HCT116 (cell line): ENCODE measurements around the gene TMEM156. TPM values are rescaled to one million over a fixed set of nuclear protein-coding genes. Genes with fewer than 3 reads are reported as not detected.

ENCODE experiments used
- ATAC-seq: fragments of 200-7000 bp; cut with Tn5 transposase; 2 replicates; pipeline ENCODE4 v1.9.1; 2020; ENCODE audit warnings: mild to moderate bottlenecking, moderate library complexity
- BruUV-seq: library from RNA; stranded (reverse); fragments of 400-500 nt; replicated peaks from 2 replicates; lab custom pipeline; 2021; lab: Mats Ljungman, UMichigan
- CTCF ChIA-PET: fragments of 300-600 bp; sonication (Branson Sonifier 250); formaldehyde crosslinking; loops from one replicate; lab custom pipeline; 2021; ENCODE audit warnings: antibody characterized with exemption; lab: Charles Lee
- POLR2A ChIA-PET: fragments of 300-600, 350-600 bp; sonication (Branson Sonifier 250); formaldehyde crosslinking; loops from one replicate; lab custom pipeline; 2021; ENCODE audit warnings: antibody characterized with exemption; lab: Charles Lee
- RAD21 ChIA-PET, 2 experiments: fragments of 300-600 bp; sonication (Branson Sonifier 250); formaldehyde crosslinking; loops; one replicate each; lab custom pipeline; 2023; ENCODE audit warnings: low total read pairs in 2 of 2; ENCODE audit not compliant: uncharacterized antibody in 2 of 2, unreplicated experiment in 2 of 2, low non-redundant PET in 1 of 2; lab: Charles Lee
- DNase-seq: peaks from one replicate; pipeline ENCODE4 v3.0.0-alpha.2; 2010; ENCODE audit warnings: low read depth, low spot score
- H2AFZ ChIP-seq: fragments of 200-600 bp; shearing (Covaris generic), sonication (generic); 2 replicates; pipeline ENCODE4 v1.6.1; 2017; ENCODE audit warnings: low read depth, mixed run types, mixed read lengths, antibody characterized with exemption, low read length; ENCODE audit not compliant: poor library complexity, severe bottlenecking
- H3K27ac ChIP-seq: 2 replicates; pipeline ENCODE4 v1.5.1; 2012; ENCODE audit warnings: low read depth, low read length
- H3K27me3 ChIP-seq: fragments of 200-600 bp; sonication (generic); 2 replicates; pipeline ENCODE4 v1.6.1; 2016; ENCODE audit warnings: mixed run types, low read length, mixed read lengths; ENCODE audit not compliant: insufficient read depth
- H3K36me3 ChIP-seq, 2 experiments: fragments of 200-500 bp in 1 of 2; fragments of 200-600 bp in 1 of 2; sonication (Bioruptor generic) in 1 of 2; sonication (generic) in 1 of 2; 2 replicates each; pipeline versions ENCODE4 v1.5.1 to v1.6.1; 2014 to 2016; ENCODE audit warnings: low read length in 2 of 2, inconsistent platforms in 1 of 2, mixed read lengths in 1 of 2, mixed run types in 1 of 2; ENCODE audit not compliant: insufficient read depth in 2 of 2, control insufficient read depth in 1 of 2
- H3K4me1 ChIP-seq, 2 experiments: fragments of 200-600 bp in 1 of 2; sonication (generic) in 1 of 2; 2 replicates each; pipeline versions ENCODE4 v1.5.1 to v1.6.1; 2012 to 2017; ENCODE audit warnings: low read length in 2 of 2, inconsistent platforms in 1 of 2, mild to moderate bottlenecking in 1 of 2, mixed read lengths in 1 of 2, mixed run types in 1 of 2, moderate library complexity in 1 of 2; ENCODE audit not compliant: insufficient read depth in 2 of 2, control insufficient read depth in 1 of 2
- H3K4me2 ChIP-seq: fragments of 200-600 bp; sonication (generic); 2 replicates; pipeline ENCODE4 v1.6.1; 2017; ENCODE audit warnings: mixed run types, low read length, mixed read lengths
- H3K4me3 ChIP-seq, 2 experiments: fragments of 200-600 bp in 1 of 2; sonication (generic) in 1 of 2; replicated peaks in 1 of 2; 2 replicates each; pipeline ENCODE4 v1.5.1; 2011 to 2016; ENCODE audit warnings: low read length in 2 of 2, control low read depth in 1 of 2, low read depth in 1 of 2, mild to moderate bottlenecking in 1 of 2, mixed read lengths in 1 of 2, mixed run types in 1 of 2
- H3K79me2 ChIP-seq: fragments of 200-600 bp; sonication (generic); 2 replicates; pipeline ENCODE4 v1.6.1; 2017; ENCODE audit warnings: mild to moderate bottlenecking, mixed run types, low read length, moderate library complexity, mixed read lengths; ENCODE audit not compliant: insufficient read depth
- H3K9ac ChIP-seq: fragments of 200-600 bp; sonication (generic); 2 replicates; pipeline ENCODE4 v1.6.1; 2016; ENCODE audit warnings: low read length, mixed read lengths
- H3K9me2 ChIP-seq: fragments of 200-600 bp; sonication (generic), shearing (Covaris generic); 2 replicates; pipeline ENCODE4 v1.6.1; 2017; ENCODE audit warnings: mixed run types, mild to moderate bottlenecking, moderate library complexity; ENCODE audit not compliant: insufficient read depth
- H3K9me3 ChIP-seq, 2 experiments: fragments of 200-500 bp in 1 of 2; fragments of 200-600 bp in 1 of 2; sonication (Bioruptor generic) in 1 of 2; sonication (generic) in 1 of 2; 2 replicates each; pipeline ENCODE4 v1.6.1; 2014 to 2017; ENCODE audit warnings: low read length in 2 of 2, mixed read lengths in 2 of 2, inconsistent platforms in 1 of 2, low read depth in 1 of 2, mild to moderate bottlenecking in 1 of 2, mixed run types in 1 of 2, moderate library complexity in 1 of 2; ENCODE audit not compliant: control insufficient read depth in 1 of 2, insufficient read depth in 1 of 2
- H4K20me1 ChIP-seq: fragments of 200-600 bp; sonication (generic), shearing (Covaris generic); 2 replicates; pipeline ENCODE4 v1.6.1; 2017; ENCODE audit warnings: mixed run types, mild to moderate bottlenecking, moderate library complexity; ENCODE audit not compliant: insufficient read depth
- CBX3 ChIP-seq: IDR thresholded peaks from 2 replicates; pipeline ENCODE4 v1.6.1; 2012; ENCODE audit warnings: low read depth
- EGR1 ChIP-seq: IDR thresholded peaks from 2 replicates; pipeline ENCODE4 v1.6.1; 2012; ENCODE audit warnings: low read depth
- EZH2 ChIP-seq: fragments of 200-600 bp; sonication (generic); IDR thresholded peaks from 2 replicates; pipeline ENCODE4 v1.6.1; 2017; ENCODE audit warnings: antibody characterized with exemption, mixed run types
- EZH2phosphoT487 ChIP-seq: fragments of 200-600 bp; IDR thresholded peaks from 2 replicates; pipeline ENCODE4 v1.6.1; 2018; ENCODE audit warnings: antibody characterized with exemption, borderline replicate concordance
- FOSL1 ChIP-seq: IDR thresholded peaks from 2 replicates; pipeline ENCODE4 v1.6.1; 2012; ENCODE audit warnings: low read depth
- JUND ChIP-seq: IDR thresholded peaks from 2 replicates; pipeline ENCODE4 v1.6.1; 2012
- POLR2AphosphoS5 ChIP-seq: IDR thresholded peaks from 2 replicates; pipeline ENCODE4 v1.6.1; 2011; ENCODE audit warnings: mild to moderate bottlenecking, low read depth, low read length, moderate library complexity
- RAD21 ChIP-seq: IDR thresholded peaks from 2 replicates; pipeline ENCODE4 v1.6.1; 2012; ENCODE audit warnings: low read depth, mild to moderate bottlenecking
- SIN3A ChIP-seq: IDR thresholded peaks from 2 replicates; pipeline ENCODE4 v1.6.1; 2012; ENCODE audit warnings: low read depth
- SP1 ChIP-seq: IDR thresholded peaks from 2 replicates; pipeline ENCODE4 v1.6.1; 2012; ENCODE audit warnings: low read depth
- TCF7L2 ChIP-seq: IDR thresholded peaks from 2 replicates; pipeline ENCODE4 v1.7.0; 2011; ENCODE audit warnings: borderline replicate concordance, inconsistent platforms; ENCODE audit not compliant: insufficient read depth, insufficient read length; ENCODE audit errors: extremely low read depth
- YY1 ChIP-seq: IDR thresholded peaks from 2 replicates; pipeline ENCODE4 v1.6.1; 2011; ENCODE audit warnings: low read length, low read depth, moderate library complexity, mild to moderate bottlenecking; ENCODE audit not compliant: insufficient replicate concordance; ENCODE audit errors: extremely low read depth
- ZFX ChIP-seq: fragments of 450-650 bp; IDR thresholded peaks from 2 replicates; pipeline ENCODE4 v1.6.1; 2017
- ZNF274 ChIP-seq: fragments of 200-500 bp; sonication (Bioruptor generic); IDR thresholded peaks from 2 replicates; pipeline ENCODE4 v1.6.1; 2014; ENCODE audit warnings: mild to moderate bottlenecking, low read depth, low read length, inconsistent platforms
- intact Hi-C: fragments of 100-400 bp; cut with micrococcal nuclease; formaldehyde crosslinking; loops from 2 replicates; pipeline ENCODE4 v1.10.0; 2022
- total RNA-seq: library from RNA; stranded (reverse); gene quantifications from one replicate; pipeline ENCODE4 v1.2.1, GENCODE V29; 2021; ENCODE audit not compliant: unreplicated experiment
- TF ChIP-seq, protein P1 (sequence below): IDR thresholded peaks from 2 replicates; pipeline ENCODE4 v1.6.1; 2011; ENCODE audit warnings: mild to moderate bottlenecking, low read length, moderate library complexity; ENCODE audit not compliant: insufficient replicate concordance; ENCODE audit errors: extremely low read depth
- TF ChIP-seq, protein P2 (sequence below): IDR thresholded peaks from 2 replicates; pipeline ENCODE4 v1.6.1; 2012
- TF ChIP-seq, protein P3 (sequence below): IDR thresholded peaks from 2 replicates; pipeline ENCODE4 v1.6.1; 2012

The TMEM156 gene
- total RNA-seq, 1 experiment from 2014 or later, result 0.22 TPM

DNA sequence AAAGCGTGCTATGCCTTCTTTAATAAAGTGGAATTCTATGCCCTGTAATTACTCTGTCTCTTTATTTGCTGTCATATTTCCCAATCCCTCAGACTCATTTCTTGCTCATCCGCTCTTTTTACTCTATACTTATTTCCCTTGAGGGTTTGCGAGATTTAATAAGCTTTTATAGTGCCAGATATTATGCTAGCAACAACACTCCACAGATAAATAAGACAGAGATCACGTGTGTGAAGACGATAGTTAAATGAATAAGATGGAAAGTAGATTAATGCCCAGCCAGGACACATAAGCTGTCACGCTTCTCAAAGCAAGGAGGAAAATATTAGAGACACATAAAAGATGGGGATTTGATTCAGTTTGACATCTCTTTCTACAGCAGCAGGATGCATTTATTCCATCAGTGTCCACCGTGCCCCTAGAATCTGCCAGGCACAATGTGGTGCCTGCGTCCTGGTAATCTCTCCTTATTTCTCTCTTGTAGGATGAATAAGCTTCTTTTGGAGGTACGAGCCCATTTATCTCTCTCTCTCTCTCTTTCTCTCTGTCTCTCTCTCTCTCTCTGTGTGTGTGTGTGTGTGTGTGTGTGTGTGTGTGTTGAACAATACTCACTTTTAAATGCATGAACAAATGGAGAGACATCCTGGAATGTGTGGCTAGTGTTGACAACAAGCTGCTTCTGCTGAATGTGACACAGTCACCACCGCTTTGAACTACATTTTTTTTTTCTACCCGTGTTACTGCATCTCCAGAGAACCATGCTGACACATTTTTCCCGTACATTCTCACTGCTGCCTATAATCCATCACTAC is 48.2 kb downstream of the TMEM156 start:
- intact Hi-C loops, result no loop called here
- H4K20me1 ChIP-seq, result no peaks in the 10 kb centered on the region
- no TSS peak for BruUV-seq
- ChIA-PET RAD21 (no interaction called here), POLR2A (no interaction called here), CTCF (no interaction called here)
- H3K4me2 ChIP-seq, result no peak overlapping the region
- peaks cover 9 to 14% of the 10 kb centered on the region in 2 experiments for H3K4me1 ChIP-seq
- H3K4me3 ChIP-seq, result no peak overlapping the region
- no peak overlapping the region for H2AFZ ChIP-seq
- no peaks in the 10 kb centered on the region for H3K27me3 ChIP-seq
- H3K9me2 ChIP-seq, result no peaks in the 10 kb centered on the region
- ATAC-seq (no peak), DNase-seq (no peak)
- no peaks in the 10 kb centered on the region for H3K79me2 ChIP-seq
- H3K27ac ChIP-seq, result no peak overlapping the region
- no peak overlapping the region for H3K9ac ChIP-seq
- no peak for TF ChIP-seq JUND
- TF ChIP-seq FOSL1, result no peak
- TF ChIP-seq POLR2AphosphoS5, result no peak
- no peak for TF ChIP-seq EZH2phosphoT487
- no peak for TF ChIP-seq SIN3A
- TF ChIP-seq CBX3, result no peak
- no peak for TF ChIP-seq ZFX
- TF ChIP-seq, protein P1, sequence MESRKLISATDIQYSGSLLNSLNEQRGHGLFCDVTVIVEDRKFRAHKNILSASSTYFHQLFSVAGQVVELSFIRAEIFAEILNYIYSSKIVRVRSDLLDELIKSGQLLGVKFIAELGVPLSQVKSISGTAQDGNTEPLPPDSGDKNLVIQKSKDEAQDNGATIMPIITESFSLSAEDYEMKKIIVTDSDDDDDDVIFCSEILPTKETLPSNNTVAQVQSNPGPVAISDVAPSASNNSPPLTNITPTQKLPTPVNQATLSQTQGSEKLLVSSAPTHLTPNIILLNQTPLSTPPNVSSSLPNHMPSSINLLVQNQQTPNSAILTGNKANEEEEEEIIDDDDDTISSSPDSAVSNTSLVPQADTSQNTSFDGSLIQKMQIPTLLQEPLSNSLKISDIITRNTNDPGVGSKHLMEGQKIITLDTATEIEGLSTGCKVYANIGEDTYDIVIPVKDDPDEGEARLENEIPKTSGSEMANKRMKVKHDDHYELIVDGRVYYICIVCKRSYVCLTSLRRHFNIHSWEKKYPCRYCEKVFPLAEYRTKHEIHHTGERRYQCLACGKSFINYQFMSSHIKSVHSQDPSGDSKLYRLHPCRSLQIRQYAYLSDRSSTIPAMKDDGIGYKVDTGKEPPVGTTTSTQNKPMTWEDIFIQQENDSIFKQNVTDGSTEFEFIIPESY, result no peak
- TF ChIP-seq, protein P2, sequence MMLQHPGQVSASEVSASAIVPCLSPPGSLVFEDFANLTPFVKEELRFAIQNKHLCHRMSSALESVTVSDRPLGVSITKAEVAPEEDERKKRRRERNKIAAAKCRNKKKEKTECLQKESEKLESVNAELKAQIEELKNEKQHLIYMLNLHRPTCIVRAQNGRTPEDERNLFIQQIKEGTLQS, result no peak
- TF ChIP-seq RAD21, result no peak
- TF ChIP-seq TCF7L2, result no peak
- TF ChIP-seq, protein P3, sequence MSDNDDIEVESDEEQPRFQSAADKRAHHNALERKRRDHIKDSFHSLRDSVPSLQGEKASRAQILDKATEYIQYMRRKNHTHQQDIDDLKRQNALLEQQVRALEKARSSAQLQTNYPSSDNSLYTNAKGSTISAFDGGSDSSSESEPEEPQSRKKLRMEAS, result no peak
- no peak for TF ChIP-seq EGR1
- no peak for TF ChIP-seq ZNF274
- no peak for TF ChIP-seq YY1
- no peak for TF ChIP-seq SP1
- no peak for TF ChIP-seq EZH2
- H3K36me3 ChIP-seq, result no peaks in the 10 kb centered on the region
- H3K9me3 ChIP-seq, result no peaks in the 10 kb centered on the region
